GM18868 (cell line): ENCODE results near the gene CDC42BPB.

Experiments used
- ATAC-seq: cut with Tn5 transposase; IDR thresholded peaks from one replicate; pipeline ENCODE4 v1.9.1; 2021; ENCODE audit warnings: mild to moderate bottlenecking, moderate library complexity; ENCODE audit not compliant: unreplicated experiment

Gene CDC42BPB

GRCh38 chr14:103001226-103001625 is 56.1 kb downstream of the CDC42BPB start:
- no peak for ATAC-seq

GRCh38 chr14:103000291-103000921 is 56.9 kb downstream of the CDC42BPB start:
- no peak for ATAC-seq

- no peak for ATAC-seq
Measured at GRCh38 chr14:102999227-102999895, 58.0 kb downstream of the CDC42BPB start.

GRCh38 chr14:102998393-102998792 is 59.0 kb downstream of the CDC42BPB start:
- ATAC-seq: no peak

- no peak for ATAC-seq
Measured at GRCh38 chr14:102996941-102997340, 60.4 kb downstream of the CDC42BPB start.

GRCh38 chr14:102994689-102995088 is 62.7 kb downstream of the CDC42BPB start:
- ATAC-seq: no peak

GRCh38 chr14:102993523-102993922 is 63.8 kb downstream of the CDC42BPB start:
- no peak for ATAC-seq

GRCh38 chr14:102991376-102991775 is 66.0 kb downstream of the CDC42BPB start:
- no peak for ATAC-seq

GRCh38 chr14:102988054-102988453 is 69.3 kb downstream of the CDC42BPB start:
- no peak for ATAC-seq

- no peak for ATAC-seq
Measured at GRCh38 chr14:102986810-102987579, 70.4 kb downstream of the CDC42BPB start.

GRCh38 chr14:102985665-102986064 is 71.7 kb downstream of the CDC42BPB start:
- peak; percentile 88 for ATAC-seq

GRCh38 chr14:102984336-102985102 is 72.8 kb downstream of the CDC42BPB start:
- ATAC-seq: no peak

- ATAC-seq: no peak
Measured at GRCh38 chr14:102983496-102983895, 73.9 kb downstream of the CDC42BPB start.

GRCh38 chr14:102982852-102983470 is 74.4 kb downstream of the CDC42BPB start:
- ATAC-seq: no peak

- ATAC-seq: no peak
Measured at GRCh38 chr14:102980409-102980810, 76.9 kb downstream of the CDC42BPB start.

GRCh38 chr14:102979406-102979805 is 77.9 kb downstream of the CDC42BPB start:
- no peak for ATAC-seq

- no peak for ATAC-seq
Measured at GRCh38 chr14:102977475-102977874, 79.9 kb downstream of the CDC42BPB start.

GRCh38 chr14:102975662-102976061 is 81.7 kb downstream of the CDC42BPB start:
- no peak for ATAC-seq

- ATAC-seq: no peak
Measured at GRCh38 chr14:102973706-102974285, 83.6 kb downstream of the CDC42BPB start.

GRCh38 chr14:102971836-102972606 is 85.3 kb downstream of the CDC42BPB start:
- ATAC-seq: no peak
